Neuronal stem cell (in vitro differentiated cells): ENCODE data around the gene EMC8.

Experiments used
- DNase-seq: peaks from one replicate; pipeline ENCODE4 v3.0.0-alpha.2; 2013; ENCODE audit warnings: low spot score
- H2AFZ ChIP-seq: one replicate; pipeline ENCODE4 v1.6.1; 2013; ENCODE audit warnings: mild to moderate bottlenecking, low read length, inconsistent platforms
- H2AK5ac ChIP-seq: 2 replicates; pipeline ENCODE4 v1.6.1; 2013; ENCODE audit warnings: low read depth, mild to moderate bottlenecking, inconsistent platforms, low read length, moderate library complexity, mixed read lengths
- H2BK120ac ChIP-seq: 2 replicates; pipeline ENCODE4 v1.6.1; 2013; ENCODE audit warnings: low read depth, mild to moderate bottlenecking, inconsistent platforms, low read length, moderate library complexity, mixed read lengths
- H2BK12ac ChIP-seq: one replicate; pipeline ENCODE4 v1.6.1; 2013; ENCODE audit warnings: low read length, inconsistent platforms
- H2BK15ac ChIP-seq: 2 replicates; pipeline ENCODE4 v1.6.1; 2013; ENCODE audit warnings: mild to moderate bottlenecking, low read length, inconsistent platforms, mixed read lengths
- H2BK5ac ChIP-seq: one replicate; pipeline ENCODE4 v1.6.1; 2013; ENCODE audit warnings: inconsistent platforms, mild to moderate bottlenecking, low read length, moderate library complexity
- H3K14ac ChIP-seq: one replicate; pipeline ENCODE4 v1.6.1; 2013; ENCODE audit warnings: low read length, inconsistent platforms
- H3K18ac ChIP-seq: 2 replicates; pipeline ENCODE4 v1.6.1; 2013; ENCODE audit warnings: low read length, inconsistent platforms
- H3K23ac ChIP-seq: 2 replicates; pipeline ENCODE4 v1.6.1; 2013; ENCODE audit warnings: low read depth, mild to moderate bottlenecking, mixed read lengths, low read length, inconsistent platforms; ENCODE audit not compliant: poor library complexity
- H3K27ac ChIP-seq: replicated peaks from 3 replicates; pipeline ENCODE4 v1.5.1; 2013; ENCODE audit warnings: low read length, inconsistent platforms
- H3K27me3 ChIP-seq, 3 experiments: 2 replicates each; pipeline ENCODE4 v1.6.1; 2013; ENCODE audit warnings: low read length in 3 of 3, mild to moderate bottlenecking in 2 of 3, inconsistent platforms in 1 of 3, low read depth in 1 of 3, mixed read lengths in 1 of 3, moderate library complexity in 1 of 3; ENCODE audit not compliant: control insufficient read depth in 3 of 3, insufficient read depth in 3 of 3
- H3K36me3 ChIP-seq, 2 donors: replicated peaks in 1 of 2; 2 replicates each; pipeline ENCODE4 v1.6.1; 2013; ENCODE audit warnings: low read length in 2 of 2; ENCODE audit not compliant: control insufficient read depth in 2 of 2, insufficient read depth in 2 of 2
- H3K4ac ChIP-seq: 2 replicates; pipeline ENCODE4 v1.6.1; 2013; ENCODE audit warnings: inconsistent platforms, mild to moderate bottlenecking, low read length, moderate library complexity
- H3K4me1 ChIP-seq, 2 donors: 1 replicate in 1 of 2; 2 replicates in 1 of 2; pipeline ENCODE4 v1.6.1; 2013; ENCODE audit warnings: low read length in 2 of 2, low read depth in 1 of 2; ENCODE audit not compliant: control insufficient read depth in 2 of 2, insufficient read depth in 1 of 2
- H3K4me2 ChIP-seq: one replicate; pipeline ENCODE4 v1.6.1; 2013; ENCODE audit warnings: mild to moderate bottlenecking, low read length, inconsistent platforms; ENCODE audit not compliant: insufficient read depth, poor library complexity, severe bottlenecking
- H3K4me3 ChIP-seq, 2 donors: 2 replicates each; pipeline ENCODE4 v1.5.1; 2013; ENCODE audit warnings: low read length in 2 of 2, mild to moderate bottlenecking in 2 of 2, inconsistent platforms in 1 of 2, moderate library complexity in 1 of 2
- H3K79me1 ChIP-seq: one replicate; pipeline ENCODE4 v1.6.1; 2013; ENCODE audit warnings: low read depth, mild to moderate bottlenecking, inconsistent platforms, low read length, moderate library complexity
- H3K9ac ChIP-seq: one replicate; pipeline ENCODE4 v1.6.1; 2013; ENCODE audit warnings: mild to moderate bottlenecking, low read depth, low read length, inconsistent platforms; ENCODE audit not compliant: poor library complexity
- H3K9me3 ChIP-seq, 2 donors: replicated peaks in 1 of 2; 2 replicates each; pipeline versions ENCODE3 to v1.6.1; 2013; ENCODE audit warnings: low read length in 2 of 2, mild to moderate bottlenecking in 2 of 2, inconsistent platforms in 1 of 2, low read depth in 1 of 2, mixed read lengths in 1 of 2, moderate library complexity in 1 of 2; ENCODE audit not compliant: control insufficient read depth in 2 of 2, insufficient read depth in 1 of 2
- H4K8ac ChIP-seq: one replicate; pipeline ENCODE4 v1.6.1; 2013; ENCODE audit warnings: low read depth, mild to moderate bottlenecking, inconsistent platforms, low read length, moderate library complexity
- H4K91ac ChIP-seq: one replicate; pipeline ENCODE4 v1.6.1; 2013; ENCODE audit warnings: low read length, low read depth, mild to moderate bottlenecking, inconsistent platforms; ENCODE audit not compliant: poor library complexity
- WGBS, 2 donors: extraction: QIAGEN DNeasy Blood & Tissue Kit; methylation state at CpG; one replicate each; pipeline ENCODE4 v1.1.7; 2013; ENCODE audit warnings: missing lambda C conversion rate in 2 of 2, mixed read lengths in 1 of 2; ENCODE audit not compliant: insufficient read length in 2 of 2, insufficient replicate concordance in 1 of 2; ENCODE audit errors: extremely low coverage in 2 of 2; 5-methylcytosine and 5-hydroxymethylcytosine counted together

Gene EMC8

DNA sequence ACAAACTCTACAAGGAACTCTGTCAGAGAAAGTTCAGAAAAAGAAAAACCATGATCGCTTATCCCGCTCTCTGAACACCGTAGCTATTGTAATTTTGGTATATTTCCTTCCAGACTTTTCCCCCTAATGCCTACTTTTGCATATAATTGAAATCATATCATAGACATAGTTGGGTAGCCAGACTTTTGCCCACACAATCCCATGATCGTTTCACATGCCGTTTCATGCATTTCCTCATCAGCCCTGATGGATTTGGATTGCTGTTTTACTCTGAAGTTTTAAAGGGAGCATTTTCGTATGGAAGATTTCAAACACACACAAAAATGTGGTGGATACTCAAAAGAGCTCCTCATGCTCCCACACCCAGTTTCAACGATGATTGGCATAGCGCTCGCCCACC is 31.5 kb upstream of the EMC8 start:
- H3K4me3 ChIP-seq = no peak overlapping the region
- peaks cover 2% of the 10 kb centered on the region for H3K79me1 ChIP-seq

DNA sequence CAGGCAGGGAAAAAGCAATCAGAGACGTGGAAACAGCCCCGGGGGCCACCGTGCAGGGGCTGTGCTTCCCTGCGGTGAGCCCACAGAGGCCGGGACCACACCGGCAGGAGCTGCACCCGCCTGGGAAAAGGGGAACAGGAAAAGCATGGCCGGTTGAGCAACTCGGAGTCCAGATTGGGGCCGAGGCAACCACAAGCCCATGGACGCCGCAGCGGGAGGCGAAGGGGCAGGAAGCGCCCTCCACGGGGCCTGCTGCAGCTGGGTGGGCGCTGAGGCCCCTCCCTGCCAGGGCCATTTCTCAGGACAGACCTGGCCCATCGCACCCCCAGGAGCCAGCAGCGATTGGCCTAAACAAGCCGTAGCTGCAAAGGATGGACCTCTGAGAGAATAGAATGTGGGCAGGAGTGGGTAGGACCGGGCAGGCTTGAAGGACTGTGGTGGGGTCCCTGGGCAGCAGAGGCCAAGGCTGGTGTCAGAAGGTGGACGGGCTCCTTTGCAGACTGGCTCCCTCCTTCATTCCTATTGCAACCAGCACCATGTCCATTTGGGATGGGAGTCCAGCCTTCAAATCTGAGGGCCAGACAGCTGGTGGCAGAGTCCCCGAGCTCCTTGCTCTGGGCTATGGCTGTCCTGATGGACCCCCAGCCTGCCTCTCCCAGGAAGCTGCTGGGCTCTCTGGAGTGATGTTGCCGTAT is 30.6 kb upstream of the EMC8 start:
- Histone ChIP-seq H3K36me3 (no peaks in the 10 kb centered on the region), H2BK12ac (no peak overlapping the region), H3K14ac (peak overlapping the region; percentile 14), H4K8ac (peak overlapping the region; percentile 19), H4K91ac (no peak overlapping the region), H3K4me2 (no peak overlapping the region), H3K9ac (no peak overlapping the region), H3K79me1 (peaks cover 2% of the 10 kb centered on the region), H3K23ac (no peak overlapping the region), H2BK120ac (no peak overlapping the region), H3K27ac (no peak overlapping the region), H3K9me3 (peaks cover 0 to 5% of the 10 kb centered on the region in 2 donors), H3K4ac (no peak overlapping the region), H3K4me1 (peaks cover 0 to 3% of the 10 kb centered on the region in 2 donors), H2BK15ac (no peak overlapping the region), H3K27me3 (peaks cover 0 to 6% (median 2%) of the 10 kb centered on the region in 3 experiments), H3K4me3 (no peak overlapping the region), H2BK5ac (no peak overlapping the region), H2AK5ac (peak overlapping the region; percentile 56), H2AFZ (no peak overlapping the region), H3K18ac (peak overlapping the region; percentile 15)
- no CpG with 5 or more reads among the region's 24 CpGs for WGBS, 2 donors
- DNase-seq = no peak

More for the DNA sequence above, 31.5 kb upstream of the EMC8 start:
- Histone ChIP-seq H2BK5ac (no peak overlapping the region), H3K27ac (no peak overlapping the region), H3K27me3 (peaks cover 0 to 15% (median 2%) of the 10 kb centered on the region in 3 experiments), H2BK12ac (no peak overlapping the region), H3K36me3 (no peaks in the 10 kb centered on the region), H3K23ac (no peak overlapping the region), H4K91ac (no peak overlapping the region), H2AK5ac (no peak overlapping the region), H3K9me3 (peaks cover 0 to 5% of the 10 kb centered on the region in 2 donors), H2AFZ (no peak overlapping the region), H3K4ac (no peak overlapping the region), H3K4me2 (no peak overlapping the region), H3K14ac (no peak overlapping the region), H4K8ac (no peak overlapping the region), H3K9ac (no peak overlapping the region), H2BK120ac (no peak overlapping the region), H3K18ac (no peak overlapping the region), H3K4me1 (peaks cover 0 to 3% of the 10 kb centered on the region in 2 donors), H2BK15ac (no peak overlapping the region)
- no peak for DNase-seq
- no CpG with 5 or more reads among the region's 9 CpGs for WGBS, 2 donors

DNA sequence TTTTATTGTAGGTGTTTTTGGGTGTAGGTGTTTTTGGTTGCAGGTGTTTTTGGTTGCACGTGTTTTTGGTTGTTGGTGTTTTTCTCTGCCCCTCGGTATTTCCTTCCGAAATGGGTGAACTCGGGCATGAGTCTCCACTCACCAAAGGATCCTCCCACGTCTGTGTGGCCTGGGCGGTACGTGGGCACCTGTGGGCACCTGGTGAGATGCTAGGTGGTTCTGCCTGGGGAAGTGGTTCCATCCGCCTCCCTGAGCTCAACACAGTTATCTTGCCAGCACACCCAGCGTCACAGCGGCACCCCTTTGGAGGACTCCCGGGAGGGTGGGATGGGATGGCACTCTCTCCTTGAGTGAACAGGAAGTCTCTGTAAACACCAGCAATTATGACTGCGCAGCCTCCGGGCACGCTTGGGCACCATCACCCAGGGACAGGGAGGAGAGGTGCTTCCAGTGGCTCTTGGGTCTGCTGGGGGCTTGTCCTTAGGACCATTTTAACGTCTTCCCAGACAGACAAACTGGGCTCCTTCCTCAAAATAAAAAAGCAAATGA is 29.9 kb upstream of the EMC8 start:
- Histone ChIP-seq H2AK5ac (no peak overlapping the region), H3K79me1 (peaks cover 2% of the 10 kb centered on the region), H4K8ac (no peak overlapping the region), H3K9me3 (peaks cover 0 to 5% of the 10 kb centered on the region in 2 donors), H3K4me3 (no peak overlapping the region), H2BK5ac (no peak overlapping the region), H2BK12ac (no peak overlapping the region), H3K4ac (no peak overlapping the region), H3K9ac (no peak overlapping the region), H3K4me1 (peaks cover 0 to 3% of the 10 kb centered on the region in 2 donors), H3K36me3 (no peaks in the 10 kb centered on the region), H3K27me3 (peaks cover 0 to 6% (median 2%) of the 10 kb centered on the region in 3 experiments), H3K14ac (no peak overlapping the region), H2BK15ac (no peak overlapping the region), H2BK120ac (no peak overlapping the region), H4K91ac (no peak overlapping the region), H3K18ac (no peak overlapping the region), H2AFZ (no peak overlapping the region), H3K23ac (no peak overlapping the region), H3K4me2 (no peak overlapping the region), H3K27ac (no peak overlapping the region)
- no peak for DNase-seq
- WGBS, 2 donors = 100% methylated on average over 1 of the region's 15 CpGs; no CpG with 5 or more reads in 1 of the 2 donors

DNA sequence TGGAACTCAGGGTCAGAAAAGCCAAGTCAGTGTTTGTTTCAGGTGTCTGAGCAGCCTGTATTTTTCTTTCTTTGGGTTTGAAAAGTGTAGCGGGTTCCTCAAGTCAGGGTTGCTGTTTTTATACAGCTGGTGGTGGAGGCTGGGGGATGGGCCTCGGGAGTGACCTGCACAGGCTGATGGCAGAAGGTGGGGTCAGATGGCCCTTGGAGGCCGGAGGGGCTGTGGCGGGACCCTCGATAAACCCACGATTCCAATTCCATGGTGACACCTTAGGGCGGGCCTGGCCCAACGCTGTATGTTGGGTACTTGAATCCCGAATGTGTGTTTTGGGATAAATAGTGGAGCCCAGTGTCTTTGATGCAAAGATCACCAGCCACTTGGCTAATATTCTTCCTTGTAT is 28.8 kb upstream of the EMC8 start:
- Histone ChIP-seq H2BK120ac (no peak overlapping the region), H3K79me1 (peaks cover 2% of the 10 kb centered on the region), H3K4me1 (peaks cover 0 to 3% of the 10 kb centered on the region in 2 donors), H3K27ac (no peak overlapping the region), H3K4me2 (no peak overlapping the region), H2BK5ac (no peak overlapping the region), H3K9me3 (peaks cover 0 to 7% of the 10 kb centered on the region in 2 donors), H3K14ac (no peak overlapping the region), H3K36me3 (no peaks in the 10 kb centered on the region), H3K4ac (no peak overlapping the region), H3K18ac (no peak overlapping the region), H3K27me3 (peaks cover 0 to 6% (median 2%) of the 10 kb centered on the region in 3 experiments), H2BK12ac (no peak overlapping the region), H3K9ac (no peak overlapping the region), H2BK15ac (no peak overlapping the region), H4K91ac (no peak overlapping the region), H3K4me3 (no peak overlapping the region), H2AK5ac (no peak overlapping the region), H3K23ac (no peak overlapping the region), H4K8ac (no peak overlapping the region), H2AFZ (no peak overlapping the region)
- no peak for DNase-seq
- no CpG with 5 or more reads among the region's 9 CpGs for WGBS, 2 donors
